AG10803 (cell line): ENCODE results near the gene RENBP.

ENCODE experiments used
- DNase-seq: peaks from one replicate; pipeline ENCODE4 v3.0.0; 2010; ENCODE audit warnings: low read depth
- H3K4me3 ChIP-seq: 2 replicates; pipeline ENCODE4 v1.5.1; 2011; ENCODE audit warnings: mild to moderate bottlenecking, low read length, control low read depth
- TF ChIP-seq, protein P1 (sequence below): conservative IDR thresholded peaks from 2 replicates; pipeline ENCODE4 v1.5.1; 2011; ENCODE audit warnings: mild to moderate bottlenecking, low read length, control low read depth, inconsistent platforms

The RENBP gene

DNA sequence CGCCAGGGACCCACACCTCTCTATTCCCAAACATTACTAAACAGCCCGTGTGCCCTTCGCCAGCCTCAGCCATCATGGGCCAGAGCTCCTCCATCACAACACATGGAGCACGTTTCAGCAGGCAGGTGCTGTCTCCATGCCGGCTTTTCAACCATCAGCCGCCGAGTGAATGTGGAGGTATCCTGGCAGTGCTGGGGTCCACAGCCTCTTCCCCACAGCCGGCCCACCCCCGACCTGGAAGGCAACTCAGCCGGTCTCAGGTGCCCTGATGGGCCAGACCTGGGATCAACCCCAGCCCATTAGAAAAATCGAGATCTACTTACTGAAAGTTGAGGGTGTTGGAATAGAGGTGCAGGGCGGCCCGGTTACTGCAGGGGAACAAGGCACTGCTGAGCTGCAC lies 12.7 kb downstream of the RENBP start:
- H3K4me3 ChIP-seq, result no peak overlapping the region
- TF ChIP-seq, protein P1, sequence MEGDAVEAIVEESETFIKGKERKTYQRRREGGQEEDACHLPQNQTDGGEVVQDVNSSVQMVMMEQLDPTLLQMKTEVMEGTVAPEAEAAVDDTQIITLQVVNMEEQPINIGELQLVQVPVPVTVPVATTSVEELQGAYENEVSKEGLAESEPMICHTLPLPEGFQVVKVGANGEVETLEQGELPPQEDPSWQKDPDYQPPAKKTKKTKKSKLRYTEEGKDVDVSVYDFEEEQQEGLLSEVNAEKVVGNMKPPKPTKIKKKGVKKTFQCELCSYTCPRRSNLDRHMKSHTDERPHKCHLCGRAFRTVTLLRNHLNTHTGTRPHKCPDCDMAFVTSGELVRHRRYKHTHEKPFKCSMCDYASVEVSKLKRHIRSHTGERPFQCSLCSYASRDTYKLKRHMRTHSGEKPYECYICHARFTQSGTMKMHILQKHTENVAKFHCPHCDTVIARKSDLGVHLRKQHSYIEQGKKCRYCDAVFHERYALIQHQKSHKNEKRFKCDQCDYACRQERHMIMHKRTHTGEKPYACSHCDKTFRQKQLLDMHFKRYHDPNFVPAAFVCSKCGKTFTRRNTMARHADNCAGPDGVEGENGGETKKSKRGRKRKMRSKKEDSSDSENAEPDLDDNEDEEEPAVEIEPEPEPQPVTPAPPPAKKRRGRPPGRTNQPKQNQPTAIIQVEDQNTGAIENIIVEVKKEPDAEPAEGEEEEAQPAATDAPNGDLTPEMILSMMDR, result no peak
- DNase-seq, result no peak

DNA sequence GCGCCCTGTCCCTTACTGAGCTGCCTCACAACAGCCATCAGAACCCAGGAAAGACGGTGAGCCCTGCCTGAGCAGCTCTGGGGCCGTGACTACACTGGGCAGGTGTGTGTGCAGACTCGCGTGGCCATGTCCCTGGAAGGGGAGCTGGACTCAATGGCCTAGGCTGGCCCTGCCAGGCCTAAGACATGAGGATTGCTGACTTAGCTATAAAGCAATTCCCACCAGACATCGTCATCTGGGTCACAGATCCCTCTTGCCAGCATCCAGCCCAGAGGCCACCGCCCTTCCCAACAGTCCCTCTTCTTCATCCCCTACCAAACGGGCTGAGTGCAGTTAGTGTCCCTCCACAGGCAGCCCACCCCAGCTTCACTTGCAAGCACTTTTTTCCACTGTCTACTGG lies 13.3 kb downstream of the RENBP start:
- no peak for DNase-seq
- no peak overlapping the region for H3K4me3 ChIP-seq
- TF ChIP-seq, protein P1, result no peak

DNA sequence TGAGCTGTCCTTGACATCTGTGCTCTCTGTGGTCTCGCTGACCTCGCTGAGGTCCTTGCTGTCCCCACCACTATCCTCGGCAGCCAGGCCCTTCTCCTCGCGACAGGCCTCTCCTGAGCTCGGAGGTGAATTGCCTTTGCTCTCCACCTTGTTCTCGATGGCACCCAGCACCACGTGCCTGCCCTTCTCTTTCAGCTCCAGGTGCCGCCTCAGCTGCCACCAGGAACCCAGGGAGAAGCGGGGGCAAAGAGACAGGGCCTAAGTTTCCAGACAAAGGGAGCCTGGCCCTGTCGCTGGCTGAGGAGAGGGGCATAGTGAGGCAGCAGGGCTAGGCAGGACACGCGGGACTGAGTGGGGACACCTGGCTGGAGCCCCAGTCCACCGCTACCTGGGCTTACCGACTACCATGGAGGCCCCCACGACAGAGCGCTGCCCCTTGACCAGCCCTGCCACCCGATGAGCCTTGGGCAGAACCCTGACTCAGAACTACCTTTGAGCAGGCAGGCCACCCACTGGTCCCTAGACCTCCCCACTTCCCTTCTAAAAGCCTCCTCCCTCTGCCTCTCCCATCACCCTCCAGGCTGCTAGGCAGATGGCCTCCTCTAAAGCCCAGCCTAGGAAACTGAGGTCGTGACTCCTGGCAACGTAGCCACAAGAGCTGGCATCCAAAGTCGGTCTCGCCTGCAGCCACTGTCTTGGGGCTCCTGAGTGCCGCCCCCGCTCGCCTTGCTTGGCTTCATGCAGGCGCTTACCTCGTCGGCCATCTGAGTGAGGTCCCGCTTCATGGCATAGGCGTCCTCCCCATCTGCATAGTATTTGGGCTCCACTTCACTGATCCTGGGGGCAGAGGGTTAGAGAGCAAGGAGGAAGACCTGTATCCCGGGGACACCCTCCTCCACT lies 14.2 kb downstream of the RENBP start:
- H3K4me3 ChIP-seq, result no peak overlapping the region
- no peak for DNase-seq
- TF ChIP-seq, protein P1, result no peak

DNA sequence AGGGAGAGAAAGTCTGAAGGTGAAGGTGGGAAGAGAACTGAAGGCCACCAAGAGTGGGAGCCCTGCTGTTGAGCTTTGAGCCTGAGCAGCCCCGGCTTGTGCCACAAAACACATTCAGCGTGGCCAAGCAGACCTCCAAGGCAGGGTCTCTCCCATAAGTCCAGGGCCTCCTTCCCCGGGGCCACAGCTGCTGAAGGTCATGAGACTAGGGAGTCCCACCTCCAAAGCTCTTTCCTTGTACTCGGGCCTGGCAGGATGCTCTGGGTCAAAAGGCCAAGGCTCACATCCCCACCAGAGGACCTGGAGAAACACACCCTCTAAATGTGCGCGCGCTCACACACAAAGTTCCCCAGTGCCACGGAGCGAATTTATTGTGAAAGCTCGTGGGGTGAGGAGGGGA lies 14.9 kb downstream of the RENBP start:
- H3K4me3 ChIP-seq, result no peak overlapping the region
- TF ChIP-seq, protein P1, result no peak
- no peak for DNase-seq

DNA sequence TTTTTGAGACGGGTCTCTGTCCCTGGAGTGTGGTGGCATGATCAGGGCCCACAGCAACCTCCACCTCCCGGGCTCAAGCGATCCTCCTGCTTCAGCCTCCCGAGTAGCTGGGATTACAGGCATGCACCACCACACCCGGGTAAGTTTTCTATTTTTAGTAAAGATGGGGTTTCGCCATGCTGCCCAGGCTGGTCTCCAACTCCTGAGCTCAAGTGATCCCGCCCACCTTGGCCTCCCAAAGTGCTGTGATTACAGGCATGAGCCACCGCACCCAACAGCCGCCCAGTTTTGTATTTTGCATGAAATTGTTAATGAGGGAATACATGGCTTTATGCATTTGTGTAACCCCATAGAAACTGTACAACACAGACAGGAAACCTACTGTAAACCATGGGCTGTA lies 15.6 kb downstream of the RENBP start:
- no peak for DNase-seq
- H3K4me3 ChIP-seq, result no peak overlapping the region
- TF ChIP-seq, protein P1, result no peak

DNA sequence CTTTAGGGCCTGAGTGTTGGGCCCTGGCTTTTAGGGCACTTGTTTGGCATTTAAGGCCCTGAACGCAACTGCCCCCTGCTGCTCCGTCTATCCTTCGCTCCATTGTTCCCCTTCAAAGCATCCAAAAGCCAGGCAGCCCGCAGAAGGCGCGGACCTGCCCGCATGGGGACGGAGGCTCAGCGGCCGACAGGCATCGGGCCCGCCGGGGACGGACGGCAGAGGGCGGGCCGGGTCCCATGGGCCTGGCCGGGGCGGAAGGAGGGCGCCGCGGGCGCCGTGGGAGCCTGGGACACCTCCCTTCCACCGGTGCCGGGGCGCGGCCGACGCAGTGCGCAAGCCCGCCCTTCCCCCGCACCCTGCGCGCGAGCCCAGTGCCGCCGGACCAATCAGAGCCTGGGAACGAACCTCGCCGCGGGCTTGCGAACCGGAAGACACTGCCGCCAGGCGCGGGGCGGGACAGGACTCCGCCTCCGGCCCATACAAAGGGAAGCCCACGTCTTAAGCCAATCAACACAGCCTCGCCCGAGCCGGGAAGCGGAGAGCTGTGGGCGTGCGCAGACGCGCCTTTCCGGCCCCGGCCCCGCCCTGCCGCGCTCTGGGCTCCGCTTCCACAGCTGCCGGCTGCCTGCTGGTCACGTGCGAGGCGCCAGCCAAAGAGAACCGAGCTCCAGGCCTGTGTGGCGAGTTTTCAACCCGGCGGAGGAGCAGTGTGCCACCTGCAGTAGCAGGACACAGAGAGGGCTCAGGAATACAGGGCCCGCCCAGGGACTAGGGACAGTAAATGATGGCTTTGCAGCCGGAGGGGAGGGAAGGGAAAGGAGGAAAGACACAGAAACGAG lies 16.3 kb downstream of the RENBP start:
- H3K4me3 ChIP-seq, result peak overlapping the region; percentile 70
- TF ChIP-seq, protein P1, result peak; percentile 21
- DNase-seq, result peak; percentile 98

DNA sequence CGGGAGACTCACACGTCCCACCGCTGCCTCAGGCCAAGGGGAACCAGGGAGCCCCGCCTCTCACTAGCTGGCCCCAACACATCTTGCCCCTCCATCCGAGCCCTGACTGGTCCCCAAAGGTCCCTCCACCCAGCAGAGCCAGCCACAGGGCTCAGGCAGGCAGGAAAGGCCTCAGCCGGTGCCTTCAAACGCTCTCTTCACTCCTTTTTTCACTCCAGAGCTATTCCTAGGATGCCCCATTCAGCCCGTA lies 16.8 kb downstream of the RENBP start:
- peak; percentile 8 for DNase-seq
- TF ChIP-seq, protein P1, result no peak
- H3K4me3 ChIP-seq, result peak overlapping the region; percentile 70
